ENCODE data around the gene MYO1A.

Gene MYO1A

DNA sequence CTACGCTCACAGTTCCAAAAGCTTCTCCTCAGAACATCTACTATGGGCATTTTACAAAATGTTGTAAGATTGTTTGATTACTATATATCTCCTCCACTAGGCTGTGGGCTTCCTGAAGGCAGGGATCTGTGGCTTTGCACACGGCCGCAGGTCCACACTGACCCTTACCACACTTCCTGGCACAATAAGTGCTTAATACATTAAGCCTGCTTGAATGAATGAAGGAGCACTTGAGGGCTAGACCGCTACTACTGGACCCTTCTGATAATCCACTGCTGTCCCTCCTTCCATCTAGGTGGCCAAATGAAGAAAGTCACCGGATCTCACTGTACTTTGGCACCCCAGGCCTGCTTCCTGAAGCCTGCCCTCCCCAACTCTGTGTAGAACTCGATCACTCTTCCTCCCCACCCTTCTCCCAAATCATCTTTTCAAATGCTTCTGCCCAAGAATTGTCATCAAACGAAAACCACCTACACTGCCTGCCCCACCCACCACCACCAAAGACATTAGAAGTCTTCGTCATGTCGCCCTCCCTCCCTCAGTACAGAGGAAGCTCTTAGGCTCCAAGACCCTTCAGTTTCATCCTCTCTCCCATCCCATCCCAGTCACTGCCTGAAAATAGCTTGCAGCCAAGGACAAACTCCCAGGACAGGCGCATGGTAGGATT, 43.0 kb downstream of the MYO1A start:
- Histone ChIP-seq H3K9me3 (ENCODE audit: control insufficient read depth, insufficient read depth, low read length) (no peaks in the 10 kb centered on the region), H3K4me1 (ENCODE audit: insufficient read depth, low read length) (peaks cover 19% of the 10 kb centered on the region), H3K9ac (ENCODE audit: low read depth, low read length) (no peak overlapping the region), H3K36me3 (ENCODE audit: insufficient read depth, low read length) (peaks cover 3% of the 10 kb centered on the region; the same call in 1 of the 2 replicates)

GRCh38 chr12:57005980-57006808, 43.7 kb downstream of the MYO1A start, which contains the start of gene ZBTB39:
Gene ZBTB39 (minus strand): TSS chr12:57006546. CDS start chr12:57004917, 1,629 bp downstream.
- Histone ChIP-seq H3K4me1 (ENCODE audit: insufficient read depth, low read length) (peaks cover 19% of the 10 kb centered on the region), H3K9ac (ENCODE audit: low read depth, low read length) (peak within 1 kb of the TSS; percentile 85), H3K36me3 (ENCODE audit: insufficient read depth, low read length) (peaks cover 9% of the 10 kb centered on the region), H3K9me3 (ENCODE audit: control insufficient read depth, insufficient read depth, low read length) (no peaks in the 10 kb centered on the region)

DNA sequence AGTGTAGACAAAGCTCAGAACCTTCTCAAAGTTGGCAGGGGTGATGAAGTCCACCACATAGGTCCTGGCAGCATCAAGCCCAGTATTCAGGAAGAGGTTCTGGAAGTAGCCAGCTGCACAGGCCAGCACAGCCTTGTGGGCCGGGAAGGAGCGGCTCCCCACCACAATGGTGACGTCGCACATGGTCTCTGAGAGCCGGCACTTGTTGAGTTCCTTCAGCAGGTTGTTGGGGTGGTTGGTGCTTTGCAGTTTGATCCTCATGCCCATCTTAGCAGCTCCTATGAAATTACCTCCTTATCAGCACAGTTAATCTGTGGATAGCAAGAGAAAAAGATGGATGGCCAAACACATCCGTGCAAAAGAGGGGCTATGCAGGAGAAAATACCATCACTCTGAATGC, 45.3 kb downstream of the MYO1A start:
- Histone ChIP-seq H3K36me3 (ENCODE audit: insufficient read depth, low read length) (peaks cover 13% of the 10 kb centered on the region), H3K9me3 (ENCODE audit: control insufficient read depth, insufficient read depth, low read length) (no peaks in the 10 kb centered on the region), H3K4me1 (ENCODE audit: insufficient read depth, low read length) (peaks cover 15% of the 10 kb centered on the region), H3K9ac (ENCODE audit: low read depth, low read length) (no peak overlapping the region)

GRCh38 chr12:57003395-57003794, 46.5 kb downstream of the MYO1A start:
- Histone ChIP-seq H3K36me3 (ENCODE audit: insufficient read depth, low read length) (peaks cover 13% of the 10 kb centered on the region), H3K9ac (ENCODE audit: low read depth, low read length) (no peak overlapping the region), H3K9me3 (ENCODE audit: control insufficient read depth, insufficient read depth, low read length) (no peaks in the 10 kb centered on the region), H3K4me1 (ENCODE audit: insufficient read depth, low read length) (peaks cover 8% of the 10 kb centered on the region)

DNA sequence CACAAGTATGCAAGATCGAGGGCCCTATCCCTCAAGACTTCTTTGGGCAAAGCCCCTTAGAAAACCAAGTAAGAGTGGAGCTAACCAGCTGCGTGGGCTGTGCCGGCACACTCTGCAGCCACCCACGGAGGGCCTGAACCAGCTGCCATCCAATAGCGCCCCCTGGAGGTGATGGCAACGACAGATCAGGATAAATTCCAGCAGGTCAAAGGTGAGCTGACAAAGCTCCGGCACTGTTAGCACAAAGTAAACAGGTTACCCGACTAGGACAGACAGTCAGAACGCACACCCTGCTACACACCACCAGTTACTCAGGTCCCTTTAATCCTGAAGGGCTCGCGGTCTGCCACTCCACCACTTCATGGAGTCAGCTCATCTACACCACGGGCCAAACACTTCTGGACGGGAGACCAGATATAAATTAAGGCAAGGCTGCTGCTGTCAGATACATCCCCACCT, 48.5 kb downstream of the MYO1A start:
- Histone ChIP-seq H3K9me3 (ENCODE audit: control insufficient read depth, insufficient read depth, low read length) (no peaks in the 10 kb centered on the region), H3K36me3 (ENCODE audit: insufficient read depth, low read length) (peaks cover 13% of the 10 kb centered on the region), H3K9ac (ENCODE audit: low read depth, low read length) (no peak overlapping the region), H3K4me1 (ENCODE audit: insufficient read depth, low read length) (peaks cover 6% of the 10 kb centered on the region)

DNA sequence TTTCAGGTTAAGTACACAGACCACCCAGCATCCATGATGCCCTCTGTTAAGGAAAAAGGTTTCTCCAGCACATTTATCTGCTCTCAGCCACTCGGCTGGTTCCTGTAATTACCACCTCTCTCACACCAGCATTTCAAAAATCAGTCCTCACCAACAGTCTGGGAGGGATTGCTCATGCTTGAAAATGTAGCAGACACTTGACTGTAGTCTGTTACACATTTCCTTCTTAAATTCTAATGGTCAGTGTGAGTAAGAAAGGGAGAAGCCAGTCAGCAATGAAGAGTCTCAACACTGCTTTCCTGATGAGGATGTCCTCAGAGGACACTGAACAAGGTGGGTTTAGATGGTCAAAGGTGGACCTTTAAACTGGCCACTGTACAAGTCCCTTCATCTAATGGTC, 49.5 kb downstream of the MYO1A start:
- no peaks in the 10 kb centered on the region for H3K9me3 ChIP-seq (ENCODE audit: control insufficient read depth, insufficient read depth, low read length)
- no peak overlapping the region for H3K9ac ChIP-seq (ENCODE audit: low read depth, low read length)
- H3K4me1 ChIP-seq (ENCODE audit: insufficient read depth, low read length) = peaks cover 4% of the 10 kb centered on the region
- peaks cover 13% of the 10 kb centered on the region for H3K36me3 ChIP-seq (ENCODE audit: insufficient read depth, low read length)

GRCh38 chr12:56999456-56999855, 50.5 kb downstream of the MYO1A start:
- Histone ChIP-seq H3K9ac (ENCODE audit: low read depth, low read length) (no peak overlapping the region), H3K9me3 (ENCODE audit: control insufficient read depth, insufficient read depth, low read length) (no peaks in the 10 kb centered on the region), H3K36me3 (ENCODE audit: insufficient read depth, low read length) (peaks cover 13% of the 10 kb centered on the region), H3K4me1 (ENCODE audit: insufficient read depth, low read length) (no peaks in the 10 kb centered on the region; the same call in 1 of the 2 replicates)

DNA sequence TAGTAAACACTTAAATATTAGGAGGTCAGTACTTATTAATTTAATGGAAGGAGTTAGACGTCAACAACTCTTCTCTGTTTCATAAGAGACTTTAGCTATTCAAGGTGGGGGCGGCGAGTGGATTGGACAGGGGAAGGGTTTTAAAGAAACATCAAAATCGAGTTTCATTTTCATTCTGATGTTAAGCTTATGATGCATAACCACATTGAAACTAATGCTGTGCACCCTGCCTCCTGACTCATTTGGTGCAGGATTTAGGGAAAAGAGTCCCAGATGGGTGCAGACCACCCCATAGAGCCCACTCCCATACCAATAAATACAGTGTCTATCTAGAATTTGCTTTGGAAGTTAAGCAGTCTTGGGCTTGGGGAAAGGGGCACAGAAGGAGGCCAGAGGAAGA, 50.9 kb downstream of the MYO1A start:
- Histone ChIP-seq H3K4me1 (ENCODE audit: insufficient read depth, low read length) (no peaks in the 10 kb centered on the region; the same call in 1 of the 2 replicates), H3K9me3 (ENCODE audit: control insufficient read depth, insufficient read depth, low read length) (no peaks in the 10 kb centered on the region), H3K36me3 (ENCODE audit: insufficient read depth, low read length) (peaks cover 13% of the 10 kb centered on the region), H3K9ac (ENCODE audit: low read depth, low read length) (no peak overlapping the region)

DNA sequence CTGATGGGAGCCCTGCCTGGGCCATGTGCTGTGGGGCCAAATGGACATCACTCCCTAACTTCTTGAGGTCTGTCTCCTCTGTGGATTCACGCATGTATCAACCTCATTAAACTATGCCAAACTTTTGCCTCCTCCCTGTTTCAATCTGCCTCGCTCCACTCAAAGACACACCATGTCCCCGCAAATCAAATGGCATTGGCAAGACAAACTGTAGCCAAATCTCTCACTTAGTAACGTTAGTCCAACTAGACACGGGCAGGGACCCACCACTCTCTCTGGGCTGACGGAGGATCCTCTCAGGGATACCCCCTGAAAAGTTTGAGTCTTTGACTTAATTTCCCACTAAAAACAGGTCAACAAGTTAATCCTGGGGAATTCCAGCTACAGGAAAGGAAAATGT, 51.6 kb downstream of the MYO1A start:
- Histone ChIP-seq H3K9me3 (ENCODE audit: control insufficient read depth, insufficient read depth, low read length) (no peaks in the 10 kb centered on the region), H3K36me3 (ENCODE audit: insufficient read depth, low read length) (peaks cover 10% of the 10 kb centered on the region), H3K4me1 (ENCODE audit: insufficient read depth, low read length) (no peaks in the 10 kb centered on the region; the same call in 1 of the 2 replicates), H3K9ac (ENCODE audit: low read depth, low read length) (no peak overlapping the region)

- Histone ChIP-seq H3K36me3 (ENCODE audit: insufficient read depth, low read length) (peaks cover 10% of the 10 kb centered on the region), H3K4me1 (ENCODE audit: insufficient read depth, low read length) (no peaks in the 10 kb centered on the region; the same call in 1 of the 2 replicates), H3K9ac (ENCODE audit: low read depth, low read length) (no peak overlapping the region), H3K9me3 (ENCODE audit: control insufficient read depth, insufficient read depth, low read length) (no peaks in the 10 kb centered on the region)
Observed at GRCh38 chr12:56996793-56997545, 53.0 kb downstream of the MYO1A start.

DNA sequence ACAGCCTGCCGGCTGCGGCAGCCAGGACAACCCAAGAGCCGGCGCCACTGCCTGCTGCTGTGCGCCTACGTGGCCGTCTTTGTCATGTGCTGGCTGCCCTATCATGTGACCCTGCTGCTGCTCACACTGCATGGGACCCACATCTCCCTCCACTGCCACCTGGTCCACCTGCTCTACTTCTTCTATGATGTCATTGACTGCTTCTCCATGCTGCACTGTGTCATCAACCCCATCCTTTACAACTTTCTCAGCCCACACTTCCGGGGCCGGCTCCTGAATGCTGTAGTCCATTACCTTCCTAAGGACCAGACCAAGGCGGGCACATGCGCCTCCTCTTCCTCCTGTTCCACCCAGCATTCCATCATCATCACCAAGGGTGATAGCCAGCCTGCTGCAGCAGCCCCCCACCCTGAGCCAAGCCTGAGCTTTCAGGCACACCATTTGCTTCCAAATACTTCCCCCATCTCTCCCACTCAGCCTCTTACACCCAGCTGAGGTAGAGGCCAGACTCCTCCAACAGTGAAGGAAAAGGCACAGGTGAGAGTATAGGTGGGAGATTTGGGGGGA, 53.9 kb downstream of the MYO1A start:
- H3K9me3 ChIP-seq (ENCODE audit: control insufficient read depth, insufficient read depth, low read length) = no peaks in the 10 kb centered on the region
- peaks cover 8% of the 10 kb centered on the region for H3K4me1 ChIP-seq (ENCODE audit: insufficient read depth, low read length)
- H3K36me3 ChIP-seq (ENCODE audit: insufficient read depth, low read length) = peaks cover 3% of the 10 kb centered on the region; the same call in 1 of the 2 replicates
- H3K9ac ChIP-seq (ENCODE audit: low read depth, low read length) = no peak overlapping the region

GRCh38 chr12:56995201-56995929, 54.6 kb downstream of the MYO1A start:
- Histone ChIP-seq H3K4me1 (ENCODE audit: insufficient read depth, low read length) (peaks cover 9% of the 10 kb centered on the region), H3K36me3 (ENCODE audit: insufficient read depth, low read length) (no peaks in the 10 kb centered on the region), H3K9me3 (ENCODE audit: control insufficient read depth, insufficient read depth, low read length) (no peaks in the 10 kb centered on the region), H3K9ac (ENCODE audit: low read depth, low read length) (no peak overlapping the region)

DNA sequence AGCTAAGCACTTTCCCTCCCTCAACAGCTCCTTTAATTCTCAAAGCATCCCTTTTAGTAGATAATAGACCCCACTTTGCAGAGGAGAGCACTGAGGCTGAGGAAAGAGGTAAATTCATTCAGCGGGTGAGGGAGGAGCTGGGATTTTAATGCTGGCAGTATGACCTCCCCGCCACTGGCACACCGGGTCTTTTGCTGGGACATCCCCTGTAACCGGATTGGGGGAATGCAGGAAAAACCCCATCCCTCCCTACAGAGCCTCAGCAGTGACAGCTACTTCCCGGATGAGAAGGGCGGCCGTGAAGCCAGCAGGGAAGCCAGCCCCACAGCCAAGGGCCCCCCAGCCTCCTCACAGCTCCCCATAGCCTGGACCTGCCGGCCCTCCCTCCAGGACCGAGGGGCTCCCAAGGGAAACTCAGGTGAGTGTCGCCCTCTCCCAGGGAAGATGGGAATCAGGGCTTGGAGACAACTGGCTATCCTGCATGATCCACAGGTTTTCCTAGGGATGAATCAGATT, 55.6 kb downstream of the MYO1A start:
- peaks cover 9% of the 10 kb centered on the region for H3K4me1 ChIP-seq (ENCODE audit: insufficient read depth, low read length)

More for the DNA sequence above, 55.6 kb downstream of the MYO1A start:
- no peaks in the 10 kb centered on the region for H3K36me3 ChIP-seq (ENCODE audit: insufficient read depth, low read length)
- no peaks in the 10 kb centered on the region for H3K9me3 ChIP-seq (ENCODE audit: control insufficient read depth, insufficient read depth, low read length)
- H3K9ac ChIP-seq (ENCODE audit: low read depth, low read length) = no peak overlapping the region

All from ES-I3 (cell line).